Measurements from ENCODE around the gene EPHA8. TPM values are rescaled to one million over a fixed set of nuclear protein-coding genes. Genes with fewer than 3 reads are reported as not detected.

Gene EPHA8
- total RNA-seq, 2 donors from 2014 or later: 0.05 to 4.1 TPM

DNA sequence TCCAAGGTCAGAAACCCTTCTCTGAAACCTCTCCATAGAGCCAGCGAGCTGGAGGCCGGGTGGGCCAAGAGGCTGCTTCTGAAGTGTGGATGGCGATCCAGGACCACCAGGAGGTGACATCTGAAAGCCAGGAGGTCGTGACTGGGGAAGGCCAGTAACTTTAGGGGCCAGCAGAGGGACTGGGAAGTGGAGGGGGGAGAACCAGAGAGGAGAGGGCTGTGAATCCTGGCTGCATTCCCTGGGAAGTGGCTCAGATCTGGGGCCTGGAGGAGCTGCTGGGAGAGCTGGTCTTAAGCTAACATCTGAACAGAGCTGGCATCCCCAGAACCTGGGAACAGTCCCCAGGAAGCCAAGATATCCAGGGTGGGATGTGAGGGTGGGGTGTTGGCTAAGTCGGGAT, 11.3 kb upstream of the EPHA8 start:
- no peaks in the 10 kb centered on the region for H3K36me3 ChIP-seq
- intact Hi-C loops (cut with DNase I): no loop called here
- no peaks in the 10 kb centered on the region for H3K4me1 ChIP-seq (replicated peaks)
- H3K27ac ChIP-seq: no peak overlapping the region
- H3K9me3 ChIP-seq: no peaks in the 10 kb centered on the region
- no peak overlapping the region for H3K4me3 ChIP-seq
- 75% methylated on average over 5 of the region's 5 CpGs for WGBS
- peaks cover 3% of the 10 kb centered on the region for H3K27me3 ChIP-seq (replicated peaks; ENCODE audit: insufficient read depth)
- DNase-seq (ENCODE audit: low spot score): no peak
- TF ChIP-seq POLR2A (IDR thresholded peaks at IDR 0.05) (no peak), POLR2AphosphoS5 (IDR thresholded peaks at IDR 0.05) (no peak)
- TF ChIP-seq, protein P1, sequence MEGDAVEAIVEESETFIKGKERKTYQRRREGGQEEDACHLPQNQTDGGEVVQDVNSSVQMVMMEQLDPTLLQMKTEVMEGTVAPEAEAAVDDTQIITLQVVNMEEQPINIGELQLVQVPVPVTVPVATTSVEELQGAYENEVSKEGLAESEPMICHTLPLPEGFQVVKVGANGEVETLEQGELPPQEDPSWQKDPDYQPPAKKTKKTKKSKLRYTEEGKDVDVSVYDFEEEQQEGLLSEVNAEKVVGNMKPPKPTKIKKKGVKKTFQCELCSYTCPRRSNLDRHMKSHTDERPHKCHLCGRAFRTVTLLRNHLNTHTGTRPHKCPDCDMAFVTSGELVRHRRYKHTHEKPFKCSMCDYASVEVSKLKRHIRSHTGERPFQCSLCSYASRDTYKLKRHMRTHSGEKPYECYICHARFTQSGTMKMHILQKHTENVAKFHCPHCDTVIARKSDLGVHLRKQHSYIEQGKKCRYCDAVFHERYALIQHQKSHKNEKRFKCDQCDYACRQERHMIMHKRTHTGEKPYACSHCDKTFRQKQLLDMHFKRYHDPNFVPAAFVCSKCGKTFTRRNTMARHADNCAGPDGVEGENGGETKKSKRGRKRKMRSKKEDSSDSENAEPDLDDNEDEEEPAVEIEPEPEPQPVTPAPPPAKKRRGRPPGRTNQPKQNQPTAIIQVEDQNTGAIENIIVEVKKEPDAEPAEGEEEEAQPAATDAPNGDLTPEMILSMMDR (IDR thresholded peaks at IDR 0.05): no peak

DNA sequence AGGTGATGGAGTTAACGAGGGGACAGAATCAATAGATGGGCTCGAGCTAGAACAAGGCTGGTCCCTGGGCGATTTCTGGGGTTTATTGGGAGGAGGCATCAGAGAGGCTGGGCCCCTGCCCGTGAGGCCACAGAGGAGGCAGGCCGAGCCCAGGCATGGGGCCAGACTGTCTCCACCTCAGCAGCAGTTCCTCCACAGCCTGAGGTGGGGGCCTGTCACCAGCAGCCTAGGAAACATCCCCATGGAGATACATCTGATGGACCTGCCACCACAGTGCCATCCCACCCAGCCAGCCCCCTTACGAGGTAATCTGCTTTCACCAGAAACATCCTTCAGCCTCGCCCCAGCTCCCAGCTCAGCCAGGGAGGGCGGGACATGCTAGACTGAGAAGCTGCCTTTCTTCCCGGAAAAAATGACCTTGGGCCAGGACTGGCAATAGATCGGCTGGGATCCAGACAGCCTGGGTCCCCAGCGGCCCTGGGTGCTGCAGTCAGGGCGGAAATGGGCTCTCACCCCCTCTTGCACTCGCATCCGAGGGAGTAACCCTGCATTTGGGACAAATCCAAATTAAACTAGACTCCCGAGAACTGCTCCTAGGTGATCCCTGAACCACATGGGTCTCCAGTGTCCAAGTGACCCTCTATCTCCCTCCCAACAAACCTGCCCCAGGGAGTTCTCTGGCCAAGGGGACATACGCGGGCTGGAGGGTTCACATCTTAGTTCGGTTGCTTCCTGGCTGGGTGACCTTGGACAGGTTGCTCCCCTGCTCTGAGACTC, 10.0 kb upstream of the EPHA8 start:
- no peak for DNase-seq (ENCODE audit: low spot score)
- no peaks in the 10 kb centered on the region for H3K9me3 ChIP-seq
- TF ChIP-seq POLR2AphosphoS5 (IDR thresholded peaks at IDR 0.05) (no peak), POLR2A (IDR thresholded peaks at IDR 0.05) (no peak)
- TF ChIP-seq, protein P1 (IDR thresholded peaks at IDR 0.05): no peak
- no peaks in the 10 kb centered on the region for H3K36me3 ChIP-seq
- 53% methylated on average over 17 of the region's 18 CpGs for WGBS
- H3K4me3 ChIP-seq: no peak overlapping the region
- H3K27ac ChIP-seq: no peak overlapping the region
- no peaks in the 10 kb centered on the region for H3K4me1 ChIP-seq (replicated peaks)
- H3K27me3 ChIP-seq (replicated peaks; ENCODE audit: insufficient read depth): peaks cover 2% of the 10 kb centered on the region
- intact Hi-C loops (cut with DNase I): no loop called here

DNA sequence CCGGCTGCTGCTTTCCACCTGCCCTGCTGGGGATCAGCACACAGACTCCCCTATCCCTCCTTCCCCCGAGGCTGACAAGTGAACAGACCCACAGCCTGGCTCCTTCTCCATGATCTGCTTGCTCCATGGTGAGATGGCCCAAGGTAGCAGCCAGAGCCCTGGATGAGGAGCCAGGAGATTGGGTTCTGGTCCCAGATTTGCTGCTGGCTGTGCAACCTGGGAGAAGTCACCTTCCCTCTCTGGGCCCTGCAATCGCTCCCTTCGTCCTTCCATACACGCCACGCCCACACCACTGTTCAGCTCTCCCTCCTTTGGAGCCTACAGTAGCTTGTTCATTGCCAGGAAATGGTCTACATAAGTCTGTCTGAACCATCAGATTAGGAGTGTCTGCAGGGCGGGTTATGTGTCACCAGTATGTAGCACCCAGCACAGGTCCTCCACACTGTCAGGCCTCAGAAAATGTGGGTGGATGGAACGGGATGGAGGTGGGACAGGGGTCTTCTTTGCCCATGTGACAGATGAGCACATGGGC, 9.2 kb upstream of the EPHA8 start:
- TF ChIP-seq POLR2A (IDR thresholded peaks at IDR 0.05) (no peak), POLR2AphosphoS5 (IDR thresholded peaks at IDR 0.05) (no peak)
- TF ChIP-seq, protein P1 (IDR thresholded peaks at IDR 0.05): no peak
- Histone ChIP-seq H3K27me3 (replicated peaks; ENCODE audit: insufficient read depth) (no peaks in the 10 kb centered on the region), H3K27ac (no peak overlapping the region), H3K4me3 (no peak overlapping the region), H3K9me3 (no peaks in the 10 kb centered on the region), H3K36me3 (no peaks in the 10 kb centered on the region), H3K4me1 (replicated peaks) (no peaks in the 10 kb centered on the region)
- DNase-seq (ENCODE audit: low spot score): no peak
- WGBS: 90% methylated on average over 8 of the region's 8 CpGs
- intact Hi-C loops (cut with DNase I): no loop called here

DNA sequence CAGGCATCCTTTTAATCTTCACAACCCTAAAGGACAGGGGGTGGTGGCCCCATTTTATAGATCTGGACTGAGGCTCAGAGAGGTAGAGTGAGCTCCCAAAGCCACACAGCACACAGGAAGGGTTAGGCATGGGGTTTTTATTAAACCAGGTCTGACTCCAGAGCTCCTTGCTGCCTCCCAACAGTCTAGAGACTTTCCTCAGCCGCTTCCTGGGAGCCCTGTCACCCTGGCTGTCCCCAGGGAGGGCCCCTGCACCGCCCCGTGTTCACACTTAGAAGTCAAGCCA, 8.0 kb upstream of the EPHA8 start:
- Histone ChIP-seq H3K27me3 (replicated peaks; ENCODE audit: insufficient read depth) (no peaks in the 10 kb centered on the region), H3K27ac (no peak overlapping the region), H3K4me1 (replicated peaks) (no peaks in the 10 kb centered on the region), H3K36me3 (no peaks in the 10 kb centered on the region), H3K9me3 (no peaks in the 10 kb centered on the region), H3K4me3 (no peak overlapping the region)
- no peak for TF ChIP-seq POLR2AphosphoS5 (IDR thresholded peaks at IDR 0.05)
- TF ChIP-seq, protein P1 (IDR thresholded peaks at IDR 0.05): no peak
- no peak for TF ChIP-seq POLR2A (IDR thresholded peaks at IDR 0.05)
- intact Hi-C loops (cut with DNase I): no loop called here
- no peak for DNase-seq (ENCODE audit: low spot score)
- 81% methylated on average over 3 of the region's 3 CpGs for WGBS
